Lung (tissue), 12 donors: Measurements from ENCODE around the gene OR52K2. TPM values are rescaled to one million over a fixed set of nuclear protein-coding genes. Genes with fewer than 3 reads are reported as not detected.

Experiments used
- ATAC-seq: fragments of 200-7000 bp; cut with Tn5 transposase; one replicate; pipeline ENCODE4 v1.9.1; 2020; ENCODE audit warnings: moderate number of reproducible peaks; ENCODE audit not compliant: insufficient read depth, low FRiP score
- DNase-seq, 3 donors: peaks; one replicate each; pipeline ENCODE4 v3.0.0-alpha.2; 2013 to 2017
- H3K27ac ChIP-seq, 2 donors: one replicate each; pipeline ENCODE4 v1.5.1; 2013; ENCODE audit warnings: mild to moderate bottlenecking in 2 of 2, moderate library complexity in 2 of 2, control low read depth in 1 of 2, inconsistent platforms in 1 of 2, low read depth in 1 of 2, low read length in 1 of 2
- H3K27me3 ChIP-seq, 3 donors: one replicate each; pipeline ENCODE4 v1.5.1; 2013; ENCODE audit warnings: low read length in 2 of 3; ENCODE audit not compliant: control insufficient read depth in 3 of 3, insufficient read depth in 3 of 3
- H3K36me3 ChIP-seq, 4 donors: one replicate each; pipeline ENCODE4 v1.5.1; 2013; ENCODE audit warnings: low read length in 4 of 4, mild to moderate bottlenecking in 1 of 4, moderate library complexity in 1 of 4; ENCODE audit not compliant: control insufficient read depth in 4 of 4, insufficient read depth in 4 of 4
- H3K4me1 ChIP-seq, 5 donors: one replicate each; pipeline ENCODE4 v1.5.1; 2013; ENCODE audit warnings: low read length in 5 of 5, mild to moderate bottlenecking in 2 of 5, moderate library complexity in 1 of 5; ENCODE audit not compliant: control insufficient read depth in 5 of 5, insufficient read depth in 5 of 5
- H3K4me3 ChIP-seq: one replicate; pipeline ENCODE4 v1.5.1; 2013; ENCODE audit warnings: mild to moderate bottlenecking, control low read depth, moderate library complexity
- H3K9ac ChIP-seq, 2 donors: one replicate each; pipeline ENCODE4 v1.5.1; 2013; ENCODE audit warnings: low read length in 2 of 2, control low read depth in 1 of 2; ENCODE audit not compliant: insufficient read depth in 1 of 2
- H3K9me3 ChIP-seq, 4 donors: one replicate each; pipeline ENCODE4 v1.5.1; 2013; ENCODE audit warnings: low read length in 3 of 4, mild to moderate bottlenecking in 1 of 4, moderate library complexity in 1 of 4; ENCODE audit not compliant: control insufficient read depth in 4 of 4, insufficient read depth in 3 of 4
- WGBS, 2 donors: extraction: QIAGEN DNeasy Blood & Tissue Kit; methylation state at CpG; one replicate each; pipeline ENCODE4 v1.1.7; 2013; 5-methylcytosine and 5-hydroxymethylcytosine counted together
- polyA plus RNA-seq, 2 donors: library from polyadenylated mRNA; stranded (reverse); fragments of 200-250 nt; gene quantifications; one replicate each; pipeline ENCODE4 v1.2.1, GENCODE V29; 2013
- total RNA-seq, 2 donors: library from RNA; depleted of rRNA in 1 of 2; stranded (reverse); fragments of >200 nt in 1 of 2; gene quantifications; one replicate each; pipeline ENCODE4 v1.2.1, GENCODE V29; 2014 to 2021
- TF ChIP-seq, protein P1 (sequence below): IDR thresholded peaks from 2 replicates; pipeline ENCODE4 v1.5.1; 2012; ENCODE audit warnings: mild to moderate bottlenecking; ENCODE audit errors: control extremely low read depth, extremely low read depth
- donor health status: control.
- donor health status: control.
- donor health status: Bipolar disorder and iron deficiency.
- donor health status: healthy.
- donor health status: DM: yes; HTN: yes; CAD: no.

The OR52K2 gene
- total and polyA plus RNA-seq, 4 donors: 0.06 to 0.67 TPM; not detected in 2

DNA sequence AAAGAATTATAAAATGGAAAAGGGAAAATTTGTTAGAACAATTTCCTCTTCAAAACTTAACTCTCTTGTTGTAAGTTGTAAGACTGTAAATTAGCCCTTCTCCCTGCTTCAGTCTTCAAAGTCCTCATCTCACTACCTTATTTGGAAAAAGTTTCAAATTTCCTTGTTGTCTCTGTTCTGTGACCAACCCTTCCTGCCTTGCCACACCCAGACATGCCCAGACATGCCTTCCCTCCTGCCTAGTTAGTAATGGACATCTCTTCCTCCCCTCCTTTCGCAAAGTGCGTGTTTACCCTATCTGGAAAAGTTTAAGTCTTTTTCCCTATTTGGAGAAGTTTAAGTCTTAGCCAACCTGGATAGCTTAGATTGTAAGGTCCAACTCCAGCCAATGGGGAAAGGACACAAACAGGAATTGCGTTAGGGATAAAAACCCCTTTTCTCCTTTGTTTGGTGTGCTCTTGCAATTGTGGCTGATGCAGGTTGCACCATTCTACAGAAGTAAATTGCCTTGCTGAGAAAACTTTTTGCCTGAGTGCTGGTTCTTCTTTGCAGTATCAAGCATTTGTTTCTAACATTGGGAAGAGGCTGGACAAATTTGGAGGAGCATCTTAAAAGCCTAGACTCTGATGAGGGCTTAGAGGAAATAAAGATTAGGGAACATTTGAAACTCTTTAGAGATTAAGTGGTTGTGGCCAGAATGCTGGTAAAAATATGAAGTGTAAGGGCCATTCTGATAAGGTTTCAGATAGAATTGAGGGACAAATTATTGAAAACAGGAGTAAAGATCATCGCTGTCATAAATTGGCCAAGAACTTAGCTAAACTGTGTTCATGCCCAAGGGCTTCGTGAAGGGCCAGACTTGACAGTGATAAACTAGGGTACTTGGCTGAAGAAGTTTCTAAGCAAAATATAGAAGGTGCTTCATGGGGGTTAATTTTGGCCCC, 15.4 kb downstream of the OR52K2 start:
- no peaks in the 10 kb centered on the region for H3K27me3 ChIP-seq
- 93% methylated on average over 5 of the region's 5 CpGs for WGBS, 2 donors
- H3K4me1 ChIP-seq: no peaks in the 10 kb centered on the region
- no peak overlapping the region for H3K4me3 ChIP-seq
- no peak for ATAC-seq
- H3K27ac ChIP-seq: no peak overlapping the region
- peaks cover 0 to 1% (median 0%) of the 10 kb centered on the region in 4 donors for H3K9me3 ChIP-seq
- no peaks in the 10 kb centered on the region for H3K36me3 ChIP-seq
- H3K9ac ChIP-seq: no peak overlapping the region
- TF ChIP-seq, protein P1, sequence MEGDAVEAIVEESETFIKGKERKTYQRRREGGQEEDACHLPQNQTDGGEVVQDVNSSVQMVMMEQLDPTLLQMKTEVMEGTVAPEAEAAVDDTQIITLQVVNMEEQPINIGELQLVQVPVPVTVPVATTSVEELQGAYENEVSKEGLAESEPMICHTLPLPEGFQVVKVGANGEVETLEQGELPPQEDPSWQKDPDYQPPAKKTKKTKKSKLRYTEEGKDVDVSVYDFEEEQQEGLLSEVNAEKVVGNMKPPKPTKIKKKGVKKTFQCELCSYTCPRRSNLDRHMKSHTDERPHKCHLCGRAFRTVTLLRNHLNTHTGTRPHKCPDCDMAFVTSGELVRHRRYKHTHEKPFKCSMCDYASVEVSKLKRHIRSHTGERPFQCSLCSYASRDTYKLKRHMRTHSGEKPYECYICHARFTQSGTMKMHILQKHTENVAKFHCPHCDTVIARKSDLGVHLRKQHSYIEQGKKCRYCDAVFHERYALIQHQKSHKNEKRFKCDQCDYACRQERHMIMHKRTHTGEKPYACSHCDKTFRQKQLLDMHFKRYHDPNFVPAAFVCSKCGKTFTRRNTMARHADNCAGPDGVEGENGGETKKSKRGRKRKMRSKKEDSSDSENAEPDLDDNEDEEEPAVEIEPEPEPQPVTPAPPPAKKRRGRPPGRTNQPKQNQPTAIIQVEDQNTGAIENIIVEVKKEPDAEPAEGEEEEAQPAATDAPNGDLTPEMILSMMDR: no peak
- no peak for DNase-seq

DNA sequence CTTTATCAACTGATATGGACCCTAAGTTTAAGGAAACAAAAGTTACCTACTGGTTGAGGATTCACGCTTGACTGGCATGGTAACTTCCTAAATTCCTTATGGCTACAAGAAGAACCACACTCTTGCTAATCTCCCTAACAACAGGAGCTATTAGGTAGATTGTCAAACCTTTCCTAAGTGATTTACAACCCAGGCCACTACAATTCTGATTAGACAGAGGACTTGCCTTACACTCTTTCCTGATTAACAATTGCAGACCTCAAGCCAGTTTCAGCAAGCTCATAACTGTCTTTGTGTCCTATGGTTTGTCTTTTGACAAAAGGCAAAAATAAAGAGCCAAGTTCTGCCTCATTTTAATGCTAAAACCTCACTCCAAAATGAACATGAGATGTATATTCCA, 16.3 kb downstream of the OR52K2 start:
- no peaks in the 10 kb centered on the region for H3K4me1 ChIP-seq
- TF ChIP-seq, protein P1: no peak
- H3K27ac ChIP-seq: no peak overlapping the region
- H3K36me3 ChIP-seq: no peaks in the 10 kb centered on the region
- WGBS, 2 donors: 92 to 93% methylated on average over 1 of the region's 1 CpG
- no peak for ATAC-seq
- peaks cover 0 to 1% (median 0%) of the 10 kb centered on the region in 4 donors for H3K9me3 ChIP-seq
- H3K9ac ChIP-seq: no peak overlapping the region
- no peak for DNase-seq
- no peak overlapping the region for H3K4me3 ChIP-seq
- H3K27me3 ChIP-seq: no peaks in the 10 kb centered on the region

GRCh38 chr11:4466131-4466870, 17.2 kb downstream of the OR52K2 start:
- Histone ChIP-seq H3K9me3 (peaks cover 0 to 1% (median 0%) of the 10 kb centered on the region in 4 donors), H3K4me1 (no peaks in the 10 kb centered on the region), H3K27ac (no peak overlapping the region), H3K36me3 (no peaks in the 10 kb centered on the region), H3K9ac (no peak overlapping the region), H3K4me3 (no peak overlapping the region), H3K27me3 (no peaks in the 10 kb centered on the region)
- ATAC-seq: no peak
- DNase-seq: peak in 1 of 3 donors; percentile 6
- WGBS, 2 donors: 57 to 60% methylated on average over 5 of the region's 5 CpGs
- TF ChIP-seq, protein P1: no peak
